T-helper 2 cell (primary cell): ENCODE measurements around the gene PRORP.
"Not testable (repeated sequence)": the region's sequence is repeated elsewhere in the genome, so short reads cannot be mapped to it uniquely, and the experiment has no call there.

Source experiments
- DNase-seq, 5 experiments: peaks; one replicate each; pipeline versions ENCODE4 v3.0.0 to v3.0.0-alpha.2; 2012 to 2022
- total RNA-seq, 2 donors: gene quantifications; one replicate each; lab custom pipeline; 2026; lab: John Stamatoyannopoulos, UW

PRORP gene
- 19.0 to 22.0 reads per million in 2 donors for total RNA-seq

DNA sequence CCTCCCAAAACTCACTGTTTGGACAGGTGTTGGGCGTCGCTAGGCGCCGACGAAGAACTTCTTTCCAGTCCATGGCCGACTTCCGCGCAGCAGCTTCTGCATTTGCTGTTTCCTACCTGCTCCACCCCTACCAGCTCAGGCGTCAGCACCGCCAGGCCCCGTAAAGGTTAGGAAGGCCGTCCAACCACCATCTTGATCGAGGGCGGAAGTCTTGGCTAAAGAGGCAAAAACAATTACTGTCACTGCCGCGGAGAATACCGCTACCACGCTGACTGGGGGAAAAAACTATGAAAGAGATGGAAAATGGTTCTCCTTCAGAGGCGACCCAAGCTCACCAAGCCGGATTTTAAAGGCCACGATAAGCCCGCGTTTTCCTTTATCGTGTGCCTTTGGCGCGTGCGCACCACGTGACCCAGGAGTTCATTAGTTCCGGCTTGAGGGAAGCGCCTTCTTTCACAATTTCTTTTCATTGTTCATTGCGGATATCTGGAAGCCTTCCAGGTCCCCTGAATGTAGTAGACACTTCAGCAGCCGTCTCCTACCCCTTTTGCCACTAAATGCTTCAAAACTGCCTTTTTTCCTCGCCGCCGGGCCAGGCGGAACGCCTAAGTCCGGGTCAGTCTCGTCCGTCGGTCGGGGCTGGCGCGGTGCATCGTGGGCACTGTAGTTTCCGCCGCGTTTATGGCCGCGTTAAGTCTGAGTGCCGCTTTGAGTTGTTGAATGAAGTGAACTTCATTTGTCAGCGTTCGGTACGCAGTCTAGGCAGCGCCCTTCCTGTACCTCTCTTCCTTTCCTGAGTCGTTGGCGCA lies at the start of gene PRORP, which contains the start of gene PPP2R3C:
Gene PRORP (plus strand): TSS at position 666 of the 809 bp plus-strand sequence. CDS start 694 bp downstream, outside the sequence.
Gene PPP2R3C (minus strand): TSS at position 104 of the 809 bp plus-strand sequence. CDS start 31 bp downstream, at position 73.
- peak; percentile 79 to 98 (median 90) for DNase-seq

DNA sequence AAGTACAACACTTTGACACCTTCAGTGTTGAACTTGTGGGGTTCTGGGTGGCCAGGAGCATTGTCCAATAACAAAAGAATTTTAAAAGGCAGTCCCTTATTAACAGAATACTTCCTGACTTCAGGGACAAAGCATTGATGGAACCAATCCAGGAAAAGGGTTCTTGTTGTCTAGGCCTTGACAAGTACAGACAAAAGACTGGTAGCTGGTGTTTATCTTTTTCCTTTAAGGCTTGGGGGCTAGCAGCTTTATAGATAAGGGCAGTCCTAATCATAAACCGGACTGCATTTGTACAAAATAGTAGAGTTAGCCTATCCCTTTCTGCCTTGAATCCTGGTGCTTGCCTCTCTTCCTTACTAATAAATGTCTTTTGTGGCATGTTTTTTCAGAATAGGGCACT lies 48.9 kb upstream of the PRORP start:
- no peak for DNase-seq

DNA sequence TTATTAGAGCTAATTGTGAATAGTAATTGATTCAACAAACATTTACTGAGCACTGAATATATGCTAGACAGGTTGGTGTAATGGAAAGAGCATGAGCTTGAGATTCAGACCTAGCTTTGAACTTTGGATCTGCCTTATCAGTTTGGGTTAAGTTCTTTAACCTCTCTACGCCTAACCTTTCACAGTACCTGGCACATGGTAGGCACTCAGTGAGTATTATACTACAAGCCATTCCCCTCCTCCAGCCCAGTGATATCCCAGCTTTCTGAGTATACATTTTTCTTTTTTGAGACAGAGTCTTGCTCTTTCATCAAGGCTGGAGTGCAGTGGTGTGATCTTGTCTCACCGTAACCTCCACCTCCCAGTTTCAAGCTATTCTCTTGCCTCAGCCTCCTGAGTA lies 44.3 kb upstream of the PRORP start:
- no peak for DNase-seq

DNA sequence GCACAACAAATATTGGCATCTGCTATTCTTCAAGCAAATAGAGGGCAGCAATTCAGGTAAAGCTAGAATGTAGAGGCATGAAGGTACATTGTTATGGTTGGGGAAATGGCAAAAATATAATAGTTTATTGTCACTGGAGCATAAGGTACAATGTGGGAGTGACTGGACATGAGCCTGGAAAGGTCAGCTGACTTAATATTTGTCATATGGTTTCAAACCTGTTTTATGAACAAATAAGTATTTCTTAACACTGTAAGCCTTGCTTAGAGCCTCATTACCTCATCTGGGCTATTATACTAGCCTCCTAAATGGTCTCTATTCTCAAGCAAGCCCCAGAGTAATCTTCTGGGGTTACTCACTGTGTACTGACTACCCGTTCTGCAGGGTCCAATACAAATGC lies 42.6 kb upstream of the PRORP start:
- DNase-seq, result no peak

DNA sequence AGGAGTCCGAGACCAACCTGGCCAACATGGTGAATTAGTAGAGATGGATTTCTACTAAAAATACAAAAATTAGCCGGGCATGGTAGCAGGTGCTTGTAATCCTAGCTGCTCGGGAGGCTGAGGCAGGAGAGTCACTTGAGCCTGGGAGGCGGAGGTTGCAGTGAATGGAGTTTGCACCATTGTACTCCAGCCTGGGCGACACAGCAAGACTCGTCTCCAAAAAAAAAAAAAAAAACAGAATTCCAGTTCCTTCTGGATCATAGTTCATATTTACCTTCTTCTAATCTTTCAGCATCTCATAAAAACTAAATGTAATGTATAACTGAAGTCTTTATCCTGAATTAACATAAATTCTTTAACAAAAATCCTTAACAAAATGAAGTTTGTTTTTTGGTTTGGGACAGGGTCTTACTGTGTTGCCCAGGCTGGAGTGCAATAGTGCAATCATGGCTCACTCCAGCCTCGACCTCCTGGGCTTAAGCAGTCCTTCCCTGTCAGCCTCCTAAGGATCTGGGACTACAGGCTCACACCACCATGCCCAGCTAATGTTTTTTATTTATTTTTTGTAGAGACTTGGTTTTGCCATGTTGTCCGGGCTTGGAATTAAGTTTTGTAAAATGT lies 38.7 kb upstream of the PRORP start:
- DNase-seq, result no peak

DNA sequence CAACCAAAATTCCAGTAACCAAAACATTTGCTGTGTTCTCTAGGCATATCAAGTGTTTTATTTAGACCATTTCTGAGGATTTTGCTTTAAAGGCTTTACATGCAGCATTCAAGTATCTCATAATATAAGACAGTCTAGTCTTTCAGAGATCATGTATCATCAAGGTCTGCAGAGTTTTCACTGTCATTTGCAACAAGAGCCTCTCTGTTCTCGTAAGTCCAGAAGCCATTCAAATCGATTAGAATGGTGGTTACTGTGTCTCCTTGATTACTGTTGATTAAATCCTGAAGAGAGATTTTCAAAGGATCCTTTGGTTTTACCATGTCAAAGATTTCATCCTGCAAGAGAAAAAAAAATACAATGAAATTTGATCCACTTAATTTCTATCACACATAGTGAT lies 36.9 kb upstream of the PRORP start:
- no peak for DNase-seq

DNA sequence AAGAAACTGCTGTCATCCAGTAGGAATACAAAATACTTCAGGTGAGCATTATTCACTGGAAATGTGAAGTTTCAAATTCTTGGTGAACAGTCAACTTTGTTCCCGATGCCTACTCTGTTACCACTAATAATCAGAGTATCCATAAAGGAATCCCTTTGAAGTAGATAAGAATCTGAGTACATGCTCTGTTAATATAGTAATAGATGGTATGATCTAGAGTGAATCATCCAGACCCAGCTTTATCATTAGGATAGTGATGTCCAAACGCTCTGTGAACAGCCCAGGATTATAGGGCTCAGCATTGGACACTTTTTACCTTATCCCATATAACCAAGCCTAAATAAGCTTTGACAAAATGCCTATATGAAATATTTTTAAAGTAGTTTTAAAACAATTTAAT lies 33.8 kb upstream of the PRORP start:
- DNase-seq, result no peak

DNA sequence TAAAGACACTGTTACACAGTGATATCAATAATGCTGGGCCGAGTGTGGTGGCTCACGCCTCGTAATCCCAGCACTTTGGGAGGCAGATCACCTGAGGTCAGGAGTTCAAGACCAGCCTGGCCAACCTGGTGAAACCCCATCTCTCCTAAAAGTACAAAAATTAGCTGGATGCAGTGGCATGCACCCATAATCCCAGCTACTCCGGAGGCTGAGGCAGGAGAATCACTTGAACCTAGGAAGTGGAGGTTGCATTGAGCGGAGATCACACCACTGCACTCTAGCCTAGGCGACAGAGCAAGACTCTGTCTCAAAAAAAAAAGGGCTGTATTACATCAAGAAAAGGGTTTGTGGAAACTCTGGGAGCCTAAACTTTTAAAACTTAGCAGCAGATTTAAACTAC lies 27.7 kb upstream of the PRORP start:
- not testable (repeated sequence) for DNase-seq

DNA sequence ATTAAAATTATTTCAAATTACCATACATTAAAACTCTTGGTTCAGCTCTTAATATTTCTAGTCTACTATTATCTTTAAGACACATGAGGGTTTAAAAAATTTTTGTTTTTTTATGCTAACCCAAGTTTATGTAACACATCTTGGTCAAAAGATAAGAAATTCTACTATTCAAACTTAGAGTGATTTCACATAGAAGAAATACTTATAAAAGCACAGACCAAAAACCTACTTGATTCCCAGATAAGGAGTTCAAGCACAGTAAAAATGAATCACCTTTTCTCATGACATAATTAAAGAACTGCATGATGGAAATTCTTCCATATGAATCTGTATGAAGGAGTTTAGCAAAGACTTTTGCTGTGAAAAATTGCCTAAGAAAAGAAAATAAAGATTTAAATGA lies 14.5 kb upstream of the PRORP start:
- peak in 1 of 5 experiments; percentile 8 for DNase-seq

DNA sequence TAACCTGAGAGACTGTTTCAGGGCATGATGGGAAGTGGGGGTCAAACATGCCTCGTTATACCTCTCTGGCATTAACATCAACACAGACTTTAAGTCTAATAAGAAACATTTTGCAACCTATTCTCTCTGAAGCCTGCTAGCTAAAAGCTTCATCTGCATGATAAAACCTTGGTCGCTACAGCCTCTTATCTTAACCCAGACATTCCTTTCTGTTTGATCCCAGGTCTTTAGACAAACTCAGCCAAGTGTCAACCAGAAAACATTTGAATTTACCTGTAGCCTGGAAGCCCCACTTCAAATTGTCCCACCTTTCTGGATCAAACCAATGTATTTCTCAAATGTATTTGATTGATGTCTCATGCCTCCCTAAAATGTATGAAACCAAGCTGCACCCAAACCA lies 9.7 kb upstream of the PRORP start:
- no peak for DNase-seq

DNA sequence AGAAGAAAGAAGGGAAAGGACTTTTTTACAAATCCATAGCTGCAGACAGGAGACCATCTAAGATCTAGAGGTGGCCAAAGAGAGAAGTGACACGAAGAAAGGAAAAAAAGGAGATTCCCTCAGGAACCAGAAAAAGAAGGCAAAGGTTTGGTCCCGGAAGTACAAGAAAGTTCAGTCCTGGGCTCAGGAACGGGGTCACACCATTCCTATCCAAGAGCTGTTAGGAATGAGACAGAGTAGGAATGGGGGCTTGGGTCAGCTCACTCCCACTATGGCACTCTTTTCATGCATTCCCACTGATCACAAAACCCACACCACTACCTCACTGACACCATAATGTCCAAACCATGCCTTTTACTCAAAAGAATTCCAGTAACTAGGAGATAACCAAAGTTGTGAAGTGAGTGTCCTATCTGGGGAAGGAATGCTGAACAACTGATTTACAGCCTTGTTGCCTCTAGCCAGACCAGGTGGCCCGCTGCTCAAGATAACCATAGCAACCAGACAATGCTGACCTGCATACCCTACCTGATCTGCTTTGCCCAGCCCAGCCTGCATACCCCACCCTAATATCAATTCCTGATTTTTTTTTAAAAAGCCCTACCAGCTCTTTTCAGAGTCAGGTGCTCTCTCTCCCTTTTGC lies 8.9 kb upstream of the PRORP start:
- DNase-seq, result no peak

DNA sequence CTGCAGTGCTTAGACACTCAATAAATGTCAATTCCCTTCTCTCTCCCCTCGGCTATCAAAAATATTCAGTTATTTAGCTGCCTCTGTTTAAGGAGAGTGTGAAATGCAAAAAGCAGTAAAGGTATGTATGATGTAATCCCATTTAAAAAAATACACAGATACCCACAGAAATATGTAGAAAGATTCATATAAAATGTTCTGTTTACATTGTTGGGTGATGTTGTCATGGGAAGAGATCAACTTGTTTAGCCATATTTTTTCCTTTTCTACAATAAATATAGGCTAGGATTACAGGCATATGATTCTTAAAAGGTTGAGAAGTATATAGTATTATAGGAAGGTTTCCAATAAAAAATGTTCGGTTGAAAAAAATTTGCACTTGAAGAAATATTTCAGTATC lies 8.3 kb upstream of the PRORP start:
- DNase-seq, result no peak

DNA sequence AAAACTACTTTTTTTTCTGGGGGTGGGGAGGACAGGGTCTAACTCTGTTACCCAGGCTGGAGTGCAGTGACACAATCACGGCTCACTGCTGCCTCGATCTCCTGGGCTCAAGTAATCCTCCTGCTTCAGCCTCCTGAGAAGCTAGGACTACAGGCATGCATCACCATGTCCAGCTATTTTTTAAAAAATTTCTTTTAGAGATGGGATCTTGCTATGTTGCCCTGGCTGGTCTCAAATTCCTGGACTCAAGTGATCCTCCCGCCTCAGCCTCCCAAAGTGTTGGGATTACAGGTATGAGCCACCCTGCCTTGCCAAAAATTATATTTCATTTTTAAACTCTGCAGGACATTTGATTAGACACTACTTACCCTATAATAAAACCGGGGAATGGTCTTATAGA lies 6.1 kb upstream of the PRORP start:
- no peak for DNase-seq

DNA sequence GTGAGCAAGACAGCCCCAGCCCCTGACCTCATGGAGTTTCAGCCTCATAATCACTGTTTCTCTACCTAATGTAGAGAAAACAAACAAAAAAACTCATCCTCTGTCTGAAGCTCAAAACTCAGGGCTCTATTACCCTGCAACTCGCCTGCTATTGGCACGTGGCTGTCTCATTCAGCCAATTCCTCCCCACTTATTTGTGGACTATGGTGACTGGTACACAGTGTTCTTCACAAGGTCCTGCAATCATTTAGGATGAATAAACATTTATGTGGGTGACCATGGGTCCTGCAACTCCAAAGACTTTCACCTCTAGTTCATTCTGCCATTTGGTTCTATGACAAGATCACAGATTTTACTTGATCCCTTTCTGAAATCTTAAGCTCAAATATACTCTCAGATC lies 5.2 kb upstream of the PRORP start:
- DNase-seq, result no peak

DNA sequence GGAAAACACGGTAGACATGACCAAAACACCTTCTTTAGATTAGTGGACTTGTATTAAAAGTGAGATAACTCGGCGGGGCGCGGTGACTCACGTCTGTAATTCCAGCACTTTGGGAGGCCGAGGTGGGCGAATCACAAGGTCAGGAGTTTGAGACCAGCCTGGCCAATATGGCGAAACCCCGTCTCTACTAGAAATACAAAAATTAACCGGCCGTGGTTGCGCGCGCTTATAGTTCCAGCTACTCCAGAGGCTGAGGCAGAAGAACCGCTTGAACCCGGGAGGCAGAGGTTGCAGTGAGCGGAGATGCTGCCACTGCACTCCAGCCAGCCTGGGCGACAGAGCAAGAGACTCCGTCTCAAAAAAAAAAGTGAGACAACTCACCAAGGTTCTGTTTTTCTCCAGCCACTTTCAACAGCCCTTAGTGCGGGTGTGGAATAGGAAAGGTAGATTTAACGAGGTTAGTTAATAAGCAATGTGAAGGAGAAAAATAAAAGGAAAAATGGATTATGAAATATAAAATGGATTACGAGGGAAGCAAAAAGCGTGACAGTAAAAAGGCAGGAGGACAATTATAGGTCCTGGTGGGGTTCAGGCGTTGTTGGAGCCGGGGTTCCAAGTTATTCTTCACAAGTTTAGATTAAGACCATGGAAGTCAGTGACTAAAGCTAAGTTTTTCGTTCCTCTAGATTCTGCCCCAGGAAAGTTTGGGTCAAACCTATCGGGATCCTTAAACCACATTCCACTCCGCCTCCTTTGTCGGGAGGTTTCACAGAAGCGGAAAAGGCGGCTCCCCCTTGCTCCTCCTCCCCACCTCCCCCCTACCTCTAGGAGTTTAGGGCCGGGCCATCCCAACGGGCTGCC lies 1.1 kb upstream of the PRORP start:
- DNase-seq, result peak in 1 of 5 experiments; percentile 30

DNA sequence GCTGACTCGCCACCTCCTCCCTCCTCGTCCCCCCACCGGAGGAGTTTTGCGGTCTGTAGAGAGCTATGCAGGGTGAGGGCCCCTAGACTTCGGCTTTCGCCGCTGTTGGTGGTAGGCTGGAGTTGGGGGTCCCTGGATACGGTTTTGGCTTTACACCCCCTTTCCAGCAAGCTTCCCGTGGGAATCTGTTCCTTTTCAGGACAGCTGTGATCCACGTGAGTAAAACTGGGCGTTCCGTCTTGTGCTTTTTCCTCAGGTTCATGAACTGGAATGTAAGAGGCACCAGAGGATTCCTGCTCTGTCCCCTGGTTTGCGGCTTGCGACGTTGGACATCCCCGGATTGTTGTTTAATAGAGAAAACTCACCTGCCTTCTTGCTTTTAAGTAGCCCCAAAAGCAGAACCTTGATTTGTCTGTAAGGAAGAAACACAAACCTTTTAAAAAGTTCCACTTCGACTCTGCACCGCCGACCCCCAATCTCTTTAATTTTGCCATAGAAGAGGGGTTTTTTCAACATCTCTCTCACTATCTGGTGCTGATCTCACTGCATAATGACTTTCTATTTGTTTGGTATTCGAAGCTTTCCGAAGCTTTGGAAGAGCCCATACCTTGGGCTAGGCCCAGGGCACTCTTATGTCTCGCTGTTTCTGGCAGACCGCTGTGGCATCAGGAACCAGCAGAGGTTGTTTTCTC lies 490 bp downstream of the PRORP start:
- peak in 2 of 5 experiments; percentile 2 to 22 for DNase-seq

DNA sequence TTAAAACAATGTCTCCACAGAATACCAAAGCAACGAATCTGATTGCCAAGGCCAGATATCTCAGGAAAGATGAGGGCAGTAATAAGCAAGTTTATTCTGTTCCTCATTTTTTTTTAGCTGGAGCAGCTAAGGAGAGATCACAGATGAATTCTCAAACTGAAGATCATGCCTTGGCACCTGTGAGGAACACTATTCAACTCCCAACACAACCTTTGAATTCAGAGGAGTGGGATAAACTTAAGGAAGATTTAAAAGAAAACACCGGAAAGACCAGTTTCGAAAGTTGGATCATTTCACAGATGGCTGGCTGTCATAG lies 994 bp downstream of the PRORP start:
- DNase-seq, result no peak

DNA sequence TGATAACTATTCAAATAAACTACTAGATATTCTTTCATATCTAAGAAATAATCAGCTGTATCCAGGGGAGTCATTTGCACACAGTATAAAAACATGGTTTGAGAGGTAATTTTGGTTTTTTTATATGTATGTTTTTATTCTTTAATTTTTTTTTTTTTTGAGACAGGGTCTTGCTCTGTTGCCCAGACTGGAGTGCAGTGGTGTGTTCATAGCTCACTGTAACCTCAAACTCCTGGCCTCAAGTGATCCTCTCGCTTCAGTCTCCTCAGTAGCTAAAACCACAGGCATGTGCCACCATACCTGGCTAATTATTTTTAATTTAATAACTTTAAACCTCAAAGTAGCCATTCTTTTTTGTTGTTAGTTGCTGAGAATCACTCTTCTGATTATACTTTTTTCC lies 1.8 kb downstream of the PRORP start:
- peak in 1 of 5 experiments; percentile 19 for DNase-seq

DNA sequence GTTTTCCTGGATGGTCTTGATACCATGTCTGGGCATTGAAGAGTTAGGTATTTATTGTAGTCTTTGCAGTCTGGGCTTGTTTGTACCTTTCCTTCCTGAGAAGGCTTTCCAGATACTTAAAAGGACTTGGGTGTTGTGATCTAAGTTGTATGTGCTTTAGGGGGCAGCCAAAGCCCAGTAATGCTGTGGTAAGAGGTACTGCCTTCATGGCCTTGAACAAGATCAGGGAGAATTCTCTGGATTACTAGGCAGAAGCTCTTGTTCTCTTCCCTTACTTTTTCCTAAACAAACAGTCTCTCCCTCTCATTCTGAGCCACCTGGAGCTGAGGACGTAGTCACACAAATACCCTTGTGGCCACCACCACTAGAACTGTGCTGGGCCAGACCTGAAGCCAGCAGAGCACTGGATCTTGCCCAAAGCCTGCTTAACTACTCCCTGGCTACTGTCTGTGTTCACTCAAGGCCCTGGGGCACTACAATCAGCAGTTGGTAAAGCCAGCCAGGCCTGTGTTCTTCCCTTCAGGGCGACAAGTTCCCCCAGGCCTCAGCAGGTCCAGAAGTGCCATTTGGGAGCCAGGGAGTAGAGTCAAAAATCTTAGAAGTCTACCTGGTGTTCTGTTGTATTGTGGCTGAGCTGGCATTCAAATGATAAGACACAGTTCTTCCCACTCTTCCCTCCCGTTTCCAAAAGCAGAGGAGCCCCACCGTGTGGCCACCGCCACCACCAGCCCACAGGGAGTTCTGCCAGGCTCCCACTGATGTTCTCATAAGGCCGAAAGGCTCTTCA lies 11.4 kb downstream of the PRORP start:
- DNase-seq, result no peak

DNA sequence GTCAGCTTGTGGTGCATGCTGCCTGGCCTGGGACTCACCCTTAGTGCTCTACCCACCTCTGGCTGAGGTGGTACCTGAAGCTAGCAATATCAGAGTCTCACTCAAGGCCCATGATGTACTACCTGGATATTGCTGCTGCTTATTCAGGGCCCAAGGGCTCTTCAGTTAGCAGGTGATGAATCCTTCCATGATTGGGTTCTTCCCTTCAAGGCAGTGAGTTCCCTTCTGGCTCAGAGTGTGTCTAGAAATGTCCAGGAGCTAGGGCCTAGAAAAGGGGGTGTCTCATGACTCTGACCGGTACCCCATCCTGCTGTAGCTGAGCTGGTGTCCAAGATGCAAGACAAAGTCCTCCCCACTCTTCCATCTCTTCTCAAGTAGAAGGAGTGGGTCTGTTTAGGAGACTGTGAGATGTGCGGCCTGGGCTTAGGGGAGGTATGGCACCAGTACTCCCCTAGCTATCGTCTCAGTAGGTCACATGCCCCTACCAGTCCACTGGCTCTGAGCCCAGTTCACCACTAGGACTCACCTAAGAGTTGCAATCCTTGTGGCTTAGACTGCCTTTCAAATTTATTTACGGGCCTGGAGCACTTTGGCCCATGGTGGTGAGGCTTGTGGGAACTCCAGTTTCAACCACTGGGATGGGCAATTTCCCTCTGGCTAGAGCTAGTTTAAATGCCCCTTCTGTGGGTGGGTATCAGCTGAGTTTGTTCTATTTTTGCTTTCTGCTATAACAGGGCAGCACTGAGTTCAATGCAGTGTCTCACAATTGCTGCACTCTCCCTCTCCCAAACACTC lies 12.2 kb downstream of the PRORP start:
- DNase-seq, result no peak

DNA sequence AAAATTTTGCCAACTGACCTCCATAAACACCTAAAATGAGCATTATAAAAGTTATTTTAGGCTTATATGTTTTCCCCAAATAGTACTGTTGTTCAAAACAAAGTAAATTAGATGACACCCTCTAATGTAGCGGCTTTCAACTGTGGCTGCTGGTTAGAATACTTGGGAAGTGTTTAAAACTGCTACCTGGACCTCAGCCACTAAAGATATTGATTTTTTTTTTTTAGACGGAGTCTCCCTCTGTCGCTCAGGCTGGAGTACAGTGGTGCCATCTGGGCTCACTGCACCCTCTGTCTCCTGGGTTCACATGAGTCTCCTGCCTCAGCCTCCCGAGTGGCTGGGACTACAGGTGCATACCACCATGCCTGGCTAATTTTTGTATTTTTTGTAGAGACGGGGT lies 16.2 kb downstream of the PRORP start:
- no peak for DNase-seq
